PC-9 (cell line): ENCODE measurements around the gene FNBP1L.

Experiments used
- EZH2 ChIP-seq: fragments of 200-600 bp; sonication (generic); IDR thresholded peaks from 2 replicates; pipeline ENCODE4 v1.8.0; 2017; ENCODE audit warnings: antibody characterized with exemption, low read depth
- TF ChIP-seq, protein P1 (sequence below): fragments of 200-600 bp; sonication (generic); conservative IDR thresholded peaks from 2 replicates; pipeline ENCODE4 v1.6.1; 2017; ENCODE audit warnings: mixed run types, antibody characterized with exemption, mild to moderate bottlenecking, moderate library complexity

DNA sequence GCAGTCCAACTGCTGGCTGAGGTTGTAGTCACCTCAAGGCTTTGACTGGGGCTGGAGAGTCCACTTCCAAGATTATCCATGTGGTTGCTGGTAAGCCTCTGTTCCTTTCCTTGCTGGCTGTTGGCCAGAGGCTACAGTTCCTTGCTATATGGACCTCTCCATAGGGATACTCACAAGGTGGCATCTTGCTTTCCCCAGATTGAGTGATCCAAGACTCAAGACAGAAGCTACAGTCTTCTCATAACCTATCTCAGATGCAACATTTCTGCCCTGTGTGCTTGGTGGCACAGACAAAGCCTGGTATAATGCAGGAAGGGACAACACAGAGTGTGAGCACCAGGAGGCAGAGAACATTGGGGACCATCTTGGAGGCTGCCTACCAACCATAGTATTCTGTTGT is 111.8 kb downstream of the FNBP1L start:
- TF ChIP-seq, protein P1, sequence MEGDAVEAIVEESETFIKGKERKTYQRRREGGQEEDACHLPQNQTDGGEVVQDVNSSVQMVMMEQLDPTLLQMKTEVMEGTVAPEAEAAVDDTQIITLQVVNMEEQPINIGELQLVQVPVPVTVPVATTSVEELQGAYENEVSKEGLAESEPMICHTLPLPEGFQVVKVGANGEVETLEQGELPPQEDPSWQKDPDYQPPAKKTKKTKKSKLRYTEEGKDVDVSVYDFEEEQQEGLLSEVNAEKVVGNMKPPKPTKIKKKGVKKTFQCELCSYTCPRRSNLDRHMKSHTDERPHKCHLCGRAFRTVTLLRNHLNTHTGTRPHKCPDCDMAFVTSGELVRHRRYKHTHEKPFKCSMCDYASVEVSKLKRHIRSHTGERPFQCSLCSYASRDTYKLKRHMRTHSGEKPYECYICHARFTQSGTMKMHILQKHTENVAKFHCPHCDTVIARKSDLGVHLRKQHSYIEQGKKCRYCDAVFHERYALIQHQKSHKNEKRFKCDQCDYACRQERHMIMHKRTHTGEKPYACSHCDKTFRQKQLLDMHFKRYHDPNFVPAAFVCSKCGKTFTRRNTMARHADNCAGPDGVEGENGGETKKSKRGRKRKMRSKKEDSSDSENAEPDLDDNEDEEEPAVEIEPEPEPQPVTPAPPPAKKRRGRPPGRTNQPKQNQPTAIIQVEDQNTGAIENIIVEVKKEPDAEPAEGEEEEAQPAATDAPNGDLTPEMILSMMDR = no peak
- TF ChIP-seq EZH2 = no peak
